ENCODE data around the gene PDZD2.
"Not testable (repeated sequence)": the region's sequence is repeated elsewhere in the genome, so short reads cannot be mapped to it uniquely, and the experiment has no call there.

The PDZD2 gene

DNA sequence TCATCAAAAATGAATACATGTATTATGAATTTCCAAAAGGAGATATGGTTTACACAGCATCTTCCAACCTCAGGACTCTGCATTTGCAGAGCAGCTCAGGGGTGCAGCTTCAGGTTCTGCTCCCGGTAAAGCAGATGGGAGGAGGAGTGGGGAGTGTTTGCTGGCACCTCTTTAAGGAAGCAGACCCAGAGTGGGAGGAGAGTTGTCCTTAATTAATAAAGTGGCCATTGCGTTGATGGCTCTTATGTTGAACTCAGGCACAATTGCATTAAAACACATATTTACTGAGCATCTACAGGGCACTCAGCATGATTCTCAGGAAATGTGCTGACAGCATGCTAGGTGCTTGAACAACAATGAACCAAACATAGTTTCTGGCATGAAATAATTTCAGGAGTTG is 121.0 kb downstream of the PDZD2 start:
- DNase-seq (ENCODE audit: low read depth) = no peak
- TF ChIP-seq, protein P1, sequence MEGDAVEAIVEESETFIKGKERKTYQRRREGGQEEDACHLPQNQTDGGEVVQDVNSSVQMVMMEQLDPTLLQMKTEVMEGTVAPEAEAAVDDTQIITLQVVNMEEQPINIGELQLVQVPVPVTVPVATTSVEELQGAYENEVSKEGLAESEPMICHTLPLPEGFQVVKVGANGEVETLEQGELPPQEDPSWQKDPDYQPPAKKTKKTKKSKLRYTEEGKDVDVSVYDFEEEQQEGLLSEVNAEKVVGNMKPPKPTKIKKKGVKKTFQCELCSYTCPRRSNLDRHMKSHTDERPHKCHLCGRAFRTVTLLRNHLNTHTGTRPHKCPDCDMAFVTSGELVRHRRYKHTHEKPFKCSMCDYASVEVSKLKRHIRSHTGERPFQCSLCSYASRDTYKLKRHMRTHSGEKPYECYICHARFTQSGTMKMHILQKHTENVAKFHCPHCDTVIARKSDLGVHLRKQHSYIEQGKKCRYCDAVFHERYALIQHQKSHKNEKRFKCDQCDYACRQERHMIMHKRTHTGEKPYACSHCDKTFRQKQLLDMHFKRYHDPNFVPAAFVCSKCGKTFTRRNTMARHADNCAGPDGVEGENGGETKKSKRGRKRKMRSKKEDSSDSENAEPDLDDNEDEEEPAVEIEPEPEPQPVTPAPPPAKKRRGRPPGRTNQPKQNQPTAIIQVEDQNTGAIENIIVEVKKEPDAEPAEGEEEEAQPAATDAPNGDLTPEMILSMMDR (IDR thresholded peaks at IDR 0.05; ENCODE audit: control insufficient read depth, extremely low read depth, insufficient read depth) = no peak
- no peak overlapping the region for H3K4me3 ChIP-seq (ENCODE audit: low read depth, low read length)

DNA sequence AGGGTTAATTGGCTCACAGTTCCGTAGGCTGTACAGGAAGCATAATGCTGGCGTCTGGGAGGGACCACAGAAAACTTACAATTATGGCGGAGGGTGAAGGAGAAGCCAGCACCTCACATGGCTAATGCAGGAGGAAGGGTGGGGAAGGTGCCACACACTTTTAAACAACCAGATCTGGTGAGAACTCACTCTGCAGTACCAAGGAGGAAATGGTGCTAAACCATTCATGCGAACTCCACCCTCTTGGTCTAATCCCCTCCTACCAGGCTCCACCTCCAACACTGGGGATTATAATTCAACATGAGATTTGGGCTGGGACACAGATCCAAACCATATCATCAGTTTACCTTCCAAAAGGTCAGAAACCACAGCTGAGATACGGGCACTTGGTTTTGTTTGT is 122.9 kb downstream of the PDZD2 start:
- no peak overlapping the region for H3K4me3 ChIP-seq (ENCODE audit: low read depth, low read length)
- TF ChIP-seq, protein P1 (IDR thresholded peaks at IDR 0.05; ENCODE audit: control insufficient read depth, extremely low read depth, insufficient read depth) = no peak
- no peak for DNase-seq (ENCODE audit: low read depth)

DNA sequence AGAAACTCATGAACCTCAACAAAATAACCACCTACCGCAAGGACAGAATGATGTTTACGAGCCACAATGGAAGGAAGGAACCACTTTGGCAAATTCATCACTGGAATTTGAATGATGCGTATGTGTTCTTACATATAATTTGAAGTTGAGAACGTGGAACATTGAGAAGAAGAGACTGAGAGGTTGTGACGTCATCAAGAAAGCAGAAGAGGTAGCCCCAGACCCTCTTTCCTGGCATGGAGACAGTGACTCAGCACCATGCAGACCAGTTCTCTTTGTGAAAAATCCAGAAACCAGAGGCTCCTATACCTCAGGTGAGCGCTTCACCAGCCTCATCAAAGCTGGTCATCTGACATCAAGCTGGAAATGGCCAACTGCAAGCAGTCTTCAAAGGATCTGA is 124.5 kb downstream of the PDZD2 start:
- no peak for DNase-seq (ENCODE audit: low read depth)
- TF ChIP-seq, protein P1 (IDR thresholded peaks at IDR 0.05; ENCODE audit: control insufficient read depth, extremely low read depth, insufficient read depth) = no peak

DNA sequence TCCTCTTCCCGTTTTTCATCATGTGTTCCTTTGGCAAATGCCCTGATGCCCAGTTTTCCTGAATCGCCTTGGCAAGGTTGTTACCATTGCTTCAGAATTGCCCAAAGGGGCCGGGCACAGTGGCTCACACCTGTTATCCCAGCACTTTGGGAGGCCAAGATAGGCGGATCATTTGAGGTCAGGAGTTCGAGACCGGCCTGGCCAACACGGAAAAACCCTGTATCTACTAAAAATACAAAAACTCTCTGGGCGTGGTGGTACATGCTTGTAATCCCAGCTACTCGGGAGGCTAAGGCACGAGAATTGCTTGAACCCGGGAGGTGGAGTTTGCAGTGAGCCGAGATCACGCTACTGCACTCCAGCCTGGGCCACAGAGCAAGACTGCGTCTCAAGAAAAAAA is 125.8 kb downstream of the PDZD2 start:
- DNase-seq (ENCODE audit: low read depth); H3K4me3 ChIP-seq (ENCODE audit: low read depth, low read length): not testable (repeated sequence)

More for the DNA sequence above, 124.5 kb downstream of the PDZD2 start:
- H3K4me3 ChIP-seq (ENCODE audit: low read depth, low read length) = no peak overlapping the region

DNA sequence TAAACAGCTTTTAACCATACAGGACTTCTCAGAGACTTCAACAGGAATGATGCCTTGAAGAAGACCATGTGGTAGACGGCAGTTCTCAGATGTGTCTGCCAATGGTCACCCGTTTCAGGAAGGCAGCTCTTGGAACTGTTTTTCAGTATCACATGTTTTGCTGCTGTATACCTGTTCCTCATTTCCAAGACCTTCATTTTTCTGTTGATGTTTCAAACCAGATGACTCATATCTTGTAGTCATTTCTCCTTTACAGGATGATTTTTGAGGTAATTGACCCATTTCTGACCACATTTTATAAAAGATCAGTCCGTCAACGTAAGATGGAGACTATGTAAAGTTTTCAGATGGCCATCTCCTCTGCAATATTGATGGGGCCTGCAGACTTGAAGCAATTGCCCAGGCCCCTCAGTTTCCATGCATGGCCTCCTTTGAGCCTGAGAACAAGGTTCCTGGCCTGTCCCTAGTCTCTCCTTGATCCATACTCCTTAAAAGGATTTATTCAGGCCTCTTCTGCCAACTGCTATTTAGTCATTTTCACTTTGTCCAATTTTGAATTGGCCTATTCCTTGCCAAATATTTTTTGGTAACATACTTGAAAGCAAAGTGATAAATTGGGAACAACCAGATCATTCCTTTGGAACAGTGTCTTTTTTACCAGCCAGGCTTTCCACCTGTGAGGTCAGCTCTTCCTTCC is 128.6 kb downstream of the PDZD2 start:
- H3K4me3 ChIP-seq (ENCODE audit: low read depth, low read length) = no peak overlapping the region
- TF ChIP-seq, protein P1 (IDR thresholded peaks at IDR 0.05; ENCODE audit: control insufficient read depth, extremely low read depth, insufficient read depth) = no peak
- DNase-seq (ENCODE audit: low read depth) = no peak

DNA sequence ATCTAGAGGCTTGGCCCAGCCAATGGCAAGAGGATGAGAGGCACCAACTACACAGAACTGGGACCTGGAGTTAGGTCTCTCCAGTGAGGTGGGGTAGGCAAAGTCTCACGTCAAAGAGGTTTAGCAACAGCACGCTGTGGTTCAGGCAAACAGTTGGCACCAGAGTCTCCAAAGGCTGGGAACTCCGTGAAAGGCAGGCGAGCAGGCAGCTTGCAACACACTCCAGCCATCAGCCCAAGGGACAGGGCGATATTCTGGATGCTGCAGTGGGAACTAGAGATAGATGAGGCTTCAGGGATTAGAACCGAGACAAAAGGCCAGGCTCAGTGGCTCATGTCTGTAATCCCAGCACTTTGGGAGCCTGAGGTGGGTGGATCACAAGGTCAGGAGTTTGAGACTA is 129.1 kb downstream of the PDZD2 start:
- no peak overlapping the region for H3K4me3 ChIP-seq (ENCODE audit: low read depth, low read length)
- DNase-seq (ENCODE audit: low read depth) = no peak
- TF ChIP-seq, protein P1 (IDR thresholded peaks at IDR 0.05; ENCODE audit: control insufficient read depth, extremely low read depth, insufficient read depth) = no peak

DNA sequence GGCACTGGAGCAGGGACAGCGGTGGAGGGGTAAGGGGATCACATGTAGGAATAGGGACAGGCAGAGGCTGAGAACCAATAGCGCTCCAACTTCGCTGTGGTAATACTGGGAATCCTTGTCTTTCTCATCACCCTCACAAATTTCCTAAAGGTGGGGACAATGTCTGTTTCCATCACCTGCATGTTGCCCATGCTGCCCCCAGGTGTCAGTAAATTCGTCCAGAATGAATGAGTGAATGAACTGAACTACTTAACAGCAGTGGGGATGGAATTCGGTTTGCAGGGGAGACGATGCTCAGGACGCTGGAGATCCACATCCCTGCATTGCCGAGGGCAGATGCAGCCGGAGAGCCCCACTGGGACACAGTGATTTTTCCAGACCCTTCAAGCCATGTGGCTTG is 129.9 kb downstream of the PDZD2 start:
- H3K4me3 ChIP-seq (ENCODE audit: low read depth, low read length) = no peak overlapping the region
- TF ChIP-seq, protein P1 (IDR thresholded peaks at IDR 0.05; ENCODE audit: control insufficient read depth, extremely low read depth, insufficient read depth) = no peak
- no peak for DNase-seq (ENCODE audit: low read depth)
